T-cell (primary cell): ENCODE measurements around the gene CDX2. TPM values are rescaled to one million over a fixed set of nuclear protein-coding genes. Genes with fewer than 3 reads are reported as not detected.
"Not testable (repeated sequence)": the region's sequence is repeated elsewhere in the genome, so short reads cannot be mapped to it uniquely, and the experiment has no call there.

Experiments
- ATAC-seq, 4 experiments: fragments of 200-7000 bp in 3 of 4; fragments of 150-1000 bp in 1 of 4; cut with Tn5 transposase; replicated peaks in 1 of 4; 1 replicate in 3 of 4; 2 replicates in 1 of 4; pipeline ENCODE4 v1.10.0; 2021; ENCODE audit warnings: moderate library complexity in 3 of 4, mild to moderate bottlenecking in 2 of 4, moderate number of reproducible peaks in 1 of 4
- CTCF ChIA-PET, 2 donors: fragments of 300-600 bp; sonication (Branson Sonifier 250); formaldehyde crosslinking; loops; one replicate each; lab custom pipeline; 2022; ENCODE audit warnings: antibody characterized with exemption in 2 of 2; lab: Charles Lee
- POLR2A ChIA-PET, 2 donors: fragments of 300-600 bp; sonication (Branson Sonifier 250); formaldehyde crosslinking; loops; one replicate each; lab custom pipeline; 2022; ENCODE audit warnings: antibody characterized with exemption in 2 of 2; lab: Charles Lee
- DNase-seq, 35 experiments: peaks; one replicate each; pipeline versions ENCODE4 v3.0.0 to v3.0.0-alpha.2; 2013 to 2023
- H3K27ac ChIP-seq: one replicate; pipeline ENCODE4 v1.5.1; 2013; ENCODE audit warnings: low read length
- H3K27me3 ChIP-seq, 2 experiments: replicated peaks in 1 of 2; 1 replicate in 1 of 2; 2 replicates in 1 of 2; pipeline versions ENCODE4 v1.6.1 to v1.7.0; 2013; ENCODE audit warnings: low read length in 1 of 2, mixed read lengths in 1 of 2; ENCODE audit not compliant: control insufficient read depth in 2 of 2, insufficient read depth in 2 of 2; ENCODE audit errors: extremely low read depth in 1 of 2
- H3K36me3 ChIP-seq, 2 donors: 1 replicate in 1 of 2; 2 replicates in 1 of 2; pipeline versions ENCODE4 v1.6.1 to v1.7.0; 2013; ENCODE audit warnings: low read length in 1 of 2; ENCODE audit not compliant: control insufficient read depth in 2 of 2, insufficient read depth in 1 of 2; ENCODE audit errors: extremely low read depth in 1 of 2
- H3K4me1 ChIP-seq, 2 experiments: 1 replicate in 1 of 2; 2 replicates in 1 of 2; pipeline versions ENCODE4 v1.6.1 to v1.7.0; 2013; ENCODE audit warnings: low read length in 2 of 2, mixed read lengths in 1 of 2; ENCODE audit not compliant: insufficient read depth in 2 of 2, control insufficient read depth in 1 of 2; ENCODE audit errors: extremely low read depth in 1 of 2
- H3K4me3 ChIP-seq, 2 donors: 1 replicate in 1 of 2; 2 replicates in 1 of 2; pipeline versions ENCODE4 v1.5.1 to v1.7.0; 2013; ENCODE audit warnings: mild to moderate bottlenecking in 2 of 2, low read length in 1 of 2, moderate library complexity in 1 of 2; ENCODE audit not compliant: control insufficient read depth in 1 of 2; ENCODE audit errors: extremely low read depth in 1 of 2
- H3K9me3 ChIP-seq: 2 replicates; pipeline ENCODE4 v1.7.0; 2013
- H3K27ac Mint-ChIP-seq, 2 donors: one replicate each; pipeline ENCODE4 v1.8.0; 2020 to 2021; ENCODE audit warnings: mild to moderate bottlenecking in 2 of 2, mixed read lengths in 2 of 2
- H3K27me3 Mint-ChIP-seq, 2 donors: one replicate each; pipeline ENCODE4 v1.8.0; 2021 to 2022; ENCODE audit warnings: mixed read lengths in 2 of 2
- H3K36me3 Mint-ChIP-seq: one replicate; pipeline ENCODE4 v1.8.0; 2021; ENCODE audit warnings: mixed read lengths
- H3K4me1 Mint-ChIP-seq, 3 donors: one replicate each; pipeline ENCODE4 v1.8.0; 2020 to 2022; ENCODE audit warnings: mixed read lengths in 3 of 3, mild to moderate bottlenecking in 1 of 3
- H3K4me3 Mint-ChIP-seq, 3 donors: one replicate each; pipeline ENCODE4 v1.8.0; 2020 to 2022; ENCODE audit warnings: mild to moderate bottlenecking in 3 of 3, mixed read lengths in 3 of 3, moderate library complexity in 3 of 3
- H3K9me3 Mint-ChIP-seq, 3 donors: one replicate each; pipeline ENCODE4 v1.8.0; 2020 to 2022; ENCODE audit warnings: mixed read lengths in 3 of 3
- WGBS: methylation state at CpG from one replicate; pipeline ENCODE4 v1.1.5; 2013; ENCODE audit warnings: missing lambda C conversion rate; ENCODE audit not compliant: insufficient coverage; 5-methylcytosine and 5-hydroxymethylcytosine counted together
- total RNA-seq, 35 experiments: library from RNA in 6 of 35; stranded (reverse) in 6 of 35; fragments of 120-200 nt in 1 of 35; gene quantifications; one replicate each; pipeline versions ENCODE4 v1.2.1 to v1.2.4 and lab custom pipeline; 2013 to 2026

Gene CDX2
- total RNA-seq, 5 donors from 2014 or later (not counting 1 experiment from before 2014, with no cell fraction given): 0.09 to 0.35 TPM; not detected in 3

DNA sequence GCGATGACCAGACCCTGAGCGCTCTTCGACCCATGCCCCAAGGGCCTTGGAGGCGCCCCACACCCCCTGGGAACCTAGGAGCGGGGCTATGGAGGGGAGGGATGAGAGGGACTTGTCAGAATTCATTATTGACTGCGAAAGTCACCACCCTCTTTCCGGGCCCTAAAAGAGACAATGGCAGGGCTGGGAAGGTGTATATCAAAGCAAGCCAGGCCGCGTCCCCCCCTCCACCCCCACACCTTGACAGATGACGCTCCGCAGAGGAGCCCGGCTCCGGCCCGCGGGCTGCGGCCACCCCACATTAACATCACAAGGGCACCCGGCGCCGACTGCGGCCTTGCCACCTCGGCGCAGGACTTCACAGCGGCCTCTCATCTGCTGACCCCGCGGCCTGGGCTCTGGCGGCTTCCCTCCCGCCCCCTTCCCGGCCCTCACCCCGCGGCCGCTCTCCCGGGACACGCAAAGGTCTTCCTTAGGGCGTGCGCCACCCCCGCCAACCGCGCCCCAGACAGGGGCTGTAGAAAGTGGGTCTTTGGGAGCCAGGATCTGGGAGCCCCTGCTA is 2.4 kb downstream of the CDX2 start:
- Mint-ChIP-seq H3K36me3 (no peaks in the 10 kb centered on the region), H3K27ac (no peak overlapping the region), H3K27me3 (peaks cover 60 to 86% of the 10 kb centered on the region in 2 donors), H3K4me1 (peaks cover 22 to 32% (median 26%) of the 10 kb centered on the region in 3 donors), H3K4me3 (peak overlapping the region in 1 of 3 donors; percentile 60), H3K9me3 (no peaks in the 10 kb centered on the region)
- H3K36me3 ChIP-seq: no peaks in the 10 kb centered on the region
- DNase-seq (no peak), ATAC-seq (no peak)
- WGBS: 8% methylated on average over 27 of the region's 38 CpGs
- peaks cover 0 to 17% of the 10 kb centered on the region in 2 experiments for H3K4me1 ChIP-seq
- ChIA-PET CTCF (no interaction called here), POLR2A (no interaction called here)
- H3K9me3 ChIP-seq: no peaks in the 10 kb centered on the region
- H3K27ac ChIP-seq: no peak overlapping the region
- no peak overlapping the region for H3K4me3 ChIP-seq
- peaks cover 23 to 84% of the 10 kb centered on the region in 2 experiments for H3K27me3 ChIP-seq

DNA sequence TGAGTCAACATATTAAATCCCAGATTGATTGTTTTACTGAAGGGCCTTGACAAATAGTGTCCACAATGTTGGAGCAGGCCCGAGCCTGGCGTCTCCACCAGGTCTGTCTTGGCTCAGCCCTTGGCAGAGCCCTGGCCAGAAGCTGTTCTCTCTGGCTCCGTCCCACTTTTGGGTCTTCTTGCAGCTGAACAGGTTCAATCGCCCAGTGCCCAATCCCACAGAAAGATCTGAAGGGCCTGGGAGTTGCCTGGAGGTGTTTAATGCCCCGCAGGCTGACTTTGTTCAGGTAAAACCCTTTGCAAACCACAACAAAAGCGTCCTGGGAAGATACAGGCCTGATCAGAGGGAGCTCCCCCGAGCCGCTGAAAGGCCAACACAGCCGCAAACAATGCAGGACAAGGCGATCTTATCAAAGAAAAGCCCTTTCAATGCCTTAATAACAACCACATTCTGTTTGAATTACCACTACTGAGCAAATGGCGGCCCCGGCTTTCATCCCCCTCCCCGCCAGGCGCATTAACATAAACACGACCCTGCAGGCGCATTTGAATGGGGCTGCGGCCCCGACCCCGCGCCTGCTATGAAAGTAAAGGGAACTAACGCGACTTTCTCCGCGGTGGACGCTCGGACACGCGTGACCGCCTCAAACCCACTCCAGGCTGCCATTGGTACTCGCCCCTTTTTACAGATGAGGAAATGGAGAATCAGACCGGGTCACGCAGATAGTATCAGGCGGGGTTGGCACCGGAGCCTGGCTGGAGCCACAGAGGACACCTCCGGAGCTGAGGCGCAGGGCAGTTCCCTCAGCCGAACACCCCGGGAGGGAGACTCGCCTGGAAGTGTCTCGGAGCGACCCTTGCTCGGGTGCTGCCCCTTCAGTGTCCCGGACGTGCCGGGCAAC is 3.1 kb downstream of the CDX2 start:
- H3K4me3 Mint-ChIP-seq: peak overlapping the region in 1 of 3 donors; percentile 33
- H3K27ac ChIP-seq: no peak overlapping the region
- no peak overlapping the region for H3K27ac Mint-ChIP-seq
- DNase-seq (no peak), ATAC-seq (no peak)
- ChIA-PET CTCF (no interaction called here), POLR2A (no interaction called here)
- no peak overlapping the region for H3K4me3 ChIP-seq
- 14% methylated on average over 45 of the region's 45 CpGs for WGBS
- H3K36me3 Mint-ChIP-seq: no peaks in the 10 kb centered on the region
- H3K36me3 ChIP-seq: no peaks in the 10 kb centered on the region
- peaks cover 0 to 21% of the 10 kb centered on the region in 2 experiments for H3K4me1 ChIP-seq
- H3K9me3 ChIP-seq: no peaks in the 10 kb centered on the region
- peaks cover 55 to 86% of the 10 kb centered on the region in 2 donors for H3K27me3 Mint-ChIP-seq
- no peaks in the 10 kb centered on the region for H3K9me3 Mint-ChIP-seq
- H3K27me3 ChIP-seq: peaks cover 21 to 84% of the 10 kb centered on the region in 2 experiments
- H3K4me1 Mint-ChIP-seq: peaks cover 22 to 35% (median 31%) of the 10 kb centered on the region in 3 donors

DNA sequence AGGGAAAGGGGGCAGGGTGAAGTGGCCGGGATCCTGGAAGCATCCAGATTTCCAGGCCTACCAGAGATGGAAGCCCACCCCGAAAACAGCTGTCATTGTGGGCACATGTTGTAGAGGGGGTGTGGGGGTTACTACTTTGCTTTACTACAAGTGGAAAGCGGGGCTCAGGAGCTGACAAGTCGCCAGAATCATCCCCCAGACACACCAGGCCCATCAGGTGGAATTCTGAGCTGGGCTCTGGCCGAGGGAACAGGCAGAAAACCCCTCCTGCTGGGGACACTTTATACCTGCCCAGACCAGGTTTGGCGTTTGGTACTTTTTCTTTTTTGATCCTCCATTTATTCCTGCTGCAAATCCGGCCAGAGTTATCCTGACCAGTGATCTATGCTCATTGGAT is 3.8 kb downstream of the CDX2 start:
- peaks cover 22 to 34% (median 33%) of the 10 kb centered on the region in 3 donors for H3K4me1 Mint-ChIP-seq
- Histone ChIP-seq H3K4me1 (peaks cover 0 to 26% of the 10 kb centered on the region in 2 experiments), H3K27ac (no peak overlapping the region), H3K36me3 (no peaks in the 10 kb centered on the region), H3K9me3 (no peaks in the 10 kb centered on the region), H3K4me3 (no peak overlapping the region), H3K27me3 (peaks cover 20 to 83% of the 10 kb centered on the region in 2 experiments)
- H3K27ac Mint-ChIP-seq: no peak overlapping the region
- H3K36me3 Mint-ChIP-seq: no peaks in the 10 kb centered on the region
- ChIA-PET CTCF (no interaction called here), POLR2A (no interaction called here)
- 60% methylated on average over 3 of the region's 7 CpGs for WGBS
- H3K9me3 Mint-ChIP-seq: no peaks in the 10 kb centered on the region
- DNase-seq (no peak), ATAC-seq (no peak)
- no peak overlapping the region for H3K4me3 Mint-ChIP-seq
- peaks cover 50 to 80% of the 10 kb centered on the region in 2 donors for H3K27me3 Mint-ChIP-seq

DNA sequence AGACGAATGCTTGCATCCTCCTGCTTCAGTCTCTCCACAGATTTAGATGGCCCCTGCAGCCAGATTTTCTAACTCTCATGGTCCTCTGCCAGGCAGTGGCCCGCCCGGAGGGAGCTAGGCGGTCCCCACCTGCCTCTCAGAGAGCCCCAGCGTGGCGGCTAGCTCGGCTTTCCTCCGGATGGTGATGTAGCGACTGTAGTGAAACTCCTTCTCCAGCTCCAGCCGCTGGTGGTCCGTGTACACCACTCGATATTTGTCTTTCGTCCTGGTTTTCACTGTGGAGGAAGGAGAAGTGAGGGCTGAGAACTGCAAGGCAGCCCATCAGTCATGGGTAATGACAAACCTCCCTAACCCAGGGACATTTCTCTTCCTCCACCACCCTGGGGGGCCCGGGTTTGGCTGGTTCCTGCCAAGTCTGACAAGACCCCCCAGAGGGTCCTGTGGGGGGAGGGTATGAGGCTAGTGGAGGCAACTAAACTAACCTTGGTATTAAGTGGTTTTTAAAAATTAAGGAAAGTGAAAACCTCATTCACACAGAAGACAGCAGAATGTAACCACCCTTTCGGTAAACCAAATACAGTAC is 4.3 kb downstream of the CDX2 start:
- Histone ChIP-seq H3K4me3 (no peak overlapping the region), H3K27ac (no peak overlapping the region), H3K36me3 (no peaks in the 10 kb centered on the region), H3K9me3 (no peaks in the 10 kb centered on the region), H3K27me3 (peaks cover 19 to 85% of the 10 kb centered on the region in 2 experiments), H3K4me1 (peaks cover 0 to 29% of the 10 kb centered on the region in 2 experiments)
- Mint-ChIP-seq H3K36me3 (no peaks in the 10 kb centered on the region), H3K9me3 (no peaks in the 10 kb centered on the region), H3K4me3 (no peak overlapping the region), H3K27ac (no peak overlapping the region), H3K27me3 (peaks cover 53 to 80% of the 10 kb centered on the region in 2 donors), H3K4me1 (peaks cover 21 to 37% (median 36%) of the 10 kb centered on the region in 3 donors)
- ChIA-PET POLR2A (interaction anchor here in 1 of 2 donors (0.6 kb wide), 1 partner anchor 848 kb away, joined by 3 read pairs; no protein-coding TSS in a partner anchor), CTCF (interaction anchor here in 1 of 2 donors (0.6 kb wide), 1 partner anchor 9 kb away, joined by 7 read pairs; no protein-coding TSS in a partner anchor)
- no peak for ATAC-seq
- DNase-seq: no peak
- no CpG with 5 or more reads among the region's 15 CpGs for WGBS

DNA sequence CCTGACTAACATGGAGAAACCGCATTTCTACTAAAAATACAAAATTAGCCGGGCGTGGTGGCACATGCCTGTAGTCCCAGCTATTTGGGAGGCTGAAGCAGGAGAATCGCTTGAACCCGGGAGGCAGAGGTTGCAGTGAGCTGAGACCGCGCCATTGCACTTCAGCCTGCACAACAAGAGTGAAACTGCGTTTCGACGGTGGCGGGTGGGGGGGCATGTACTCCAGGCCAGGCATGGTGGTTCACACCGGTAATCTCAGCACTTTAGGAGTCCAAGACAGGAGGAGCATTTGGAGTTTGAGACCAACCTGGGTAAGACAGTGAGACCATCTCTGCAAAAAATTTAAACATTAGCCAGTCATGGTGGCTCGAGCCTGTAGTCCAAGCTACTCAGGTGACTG is 4.9 kb downstream of the CDX2 start:
- Mint-ChIP-seq H3K4me1 (peaks cover 14 to 33% (median 30%) of the 10 kb centered on the region in 3 donors), H3K27me3 (peaks cover 48 to 79% of the 10 kb centered on the region in 2 donors)
- not testable (repeated sequence) for H3K27ac Mint-ChIP-seq, H3K27ac ChIP-seq, ATAC-seq, H3K36me3 ChIP-seq, H3K4me3 Mint-ChIP-seq, H3K4me3 ChIP-seq, H3K36me3 Mint-ChIP-seq, H3K9me3 Mint-ChIP-seq, H3K9me3 ChIP-seq, DNase-seq
- 69% methylated on average over 12 of the region's 13 CpGs for WGBS
- ChIA-PET CTCF (interaction anchor here in 1 of 2 donors (0.6 to 0.7 kb wide), 2 partner anchors 8 to 1931 kb away, joined by 3 to 7 read pairs; no protein-coding TSS in a partner anchor), POLR2A (interaction anchor here in 1 of 2 donors (0.6 kb wide), 1 partner anchor 849 kb away, joined by 3 read pairs; no protein-coding TSS in a partner anchor)
- Histone ChIP-seq H3K27me3 (peaks cover 17 to 85% of the 10 kb centered on the region in 2 experiments), H3K4me1 (peaks cover 0 to 29% of the 10 kb centered on the region in 2 experiments)

DNA sequence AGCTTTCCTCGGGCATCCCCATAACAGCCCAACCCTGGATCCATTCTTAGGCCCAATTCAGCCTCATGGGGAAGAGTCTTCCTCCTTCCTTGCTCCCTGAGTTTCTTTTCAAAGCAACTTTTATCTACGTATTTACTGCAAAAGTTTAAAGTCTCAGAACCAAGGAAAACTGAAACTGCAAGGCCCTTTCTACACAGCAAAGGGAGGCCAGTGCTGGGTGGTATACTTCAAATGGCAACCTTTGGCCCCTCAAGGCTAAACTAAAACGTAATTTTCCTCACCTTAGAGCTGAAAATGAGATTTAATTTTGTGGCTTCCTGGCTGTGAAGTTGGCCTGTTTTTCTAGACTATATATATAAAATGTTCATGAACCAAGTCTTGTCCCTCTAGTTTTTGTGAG is 5.6 kb downstream of the CDX2 start:
- 80% methylated on average over 1 of the region's 3 CpGs for WGBS
- ATAC-seq (no peak), DNase-seq (no peak)
- ChIA-PET CTCF (interaction anchor here in 1 of 2 donors (0.7 kb wide), 1 partner anchor 1930 kb away, joined by 3 read pairs; no protein-coding TSS in a partner anchor), POLR2A (no interaction called here)
- H3K36me3 Mint-ChIP-seq: no peaks in the 10 kb centered on the region
- peaks cover 12 to 31% (median 29%) of the 10 kb centered on the region in 3 donors for H3K4me1 Mint-ChIP-seq
- Histone ChIP-seq H3K27ac (no peak overlapping the region), H3K4me1 (peaks cover 0 to 29% of the 10 kb centered on the region in 2 experiments), H3K27me3 (peaks cover 17 to 83% of the 10 kb centered on the region in 2 experiments), H3K9me3 (no peaks in the 10 kb centered on the region), H3K36me3 (no peaks in the 10 kb centered on the region), H3K4me3 (no peak overlapping the region)
- H3K9me3 Mint-ChIP-seq: no peaks in the 10 kb centered on the region
- H3K27ac Mint-ChIP-seq: no peak overlapping the region
- peaks cover 52 to 83% of the 10 kb centered on the region in 2 donors for H3K27me3 Mint-ChIP-seq
- no peak overlapping the region for H3K4me3 Mint-ChIP-seq
